Activated CD8-positive, alpha-beta T cell treated with anti-CD3 and anti-CD28 coated beads, Interleukin-2, amount 10 ng/mL, durations not matched to agents 7 days and 5 days (primary cell): ENCODE data around the gene NALCN. TPM values are rescaled to one million over a fixed set of nuclear protein-coding genes. Genes with fewer than 3 reads are reported as not detected.

ENCODE experiments used
- ATAC-seq: fragments of 150-1000 bp; cut with Tn5 transposase; one replicate; pipeline ENCODE4 v1.10.0; 2021; ENCODE audit warnings: moderate library complexity
- CTCF ChIA-PET: fragments of 350-600 bp; sonication (Branson Sonifier 250); formaldehyde crosslinking; loops from one replicate; lab custom pipeline; 2021; ENCODE audit warnings: antibody characterized with exemption; lab: Charles Lee
- POLR2A ChIA-PET: fragments of 350-600 bp; sonication (Branson Sonifier 250); formaldehyde crosslinking; loops from one replicate; lab custom pipeline; 2021; ENCODE audit warnings: antibody characterized with exemption; lab: Charles Lee
- DNase-seq: peaks from one replicate; pipeline ENCODE4 v3.0.0-alpha.2; 2020
- H3K27ac Mint-ChIP-seq: one replicate; pipeline ENCODE4 v1.8.0; 2021; ENCODE audit warnings: mild to moderate bottlenecking, mixed read lengths
- H3K27me3 Mint-ChIP-seq: one replicate; pipeline ENCODE4 v1.8.0; 2021; ENCODE audit warnings: low read depth, mixed read lengths
- H3K36me3 Mint-ChIP-seq: one replicate; pipeline ENCODE4 v1.8.0; 2021; ENCODE audit warnings: low read depth, mixed read lengths
- H3K4me1 Mint-ChIP-seq: one replicate; pipeline ENCODE4 v1.8.0; 2021; ENCODE audit warnings: low read depth, mixed read lengths
- H3K4me3 Mint-ChIP-seq: one replicate; pipeline ENCODE4 v1.8.0; 2021; ENCODE audit warnings: mild to moderate bottlenecking, mixed read lengths
- H3K9me3 Mint-ChIP-seq: one replicate; pipeline ENCODE4 v1.8.0; 2022; ENCODE audit warnings: mixed read lengths; ENCODE audit not compliant: insufficient read depth
- total RNA-seq, 2 experiments: library from RNA; stranded (reverse); gene quantifications; one replicate each; pipeline ENCODE4 v1.2.3, GENCODE V29; 2021

Gene NALCN
- total RNA-seq, 2 experiments from 2014 or later: not detected

DNA sequence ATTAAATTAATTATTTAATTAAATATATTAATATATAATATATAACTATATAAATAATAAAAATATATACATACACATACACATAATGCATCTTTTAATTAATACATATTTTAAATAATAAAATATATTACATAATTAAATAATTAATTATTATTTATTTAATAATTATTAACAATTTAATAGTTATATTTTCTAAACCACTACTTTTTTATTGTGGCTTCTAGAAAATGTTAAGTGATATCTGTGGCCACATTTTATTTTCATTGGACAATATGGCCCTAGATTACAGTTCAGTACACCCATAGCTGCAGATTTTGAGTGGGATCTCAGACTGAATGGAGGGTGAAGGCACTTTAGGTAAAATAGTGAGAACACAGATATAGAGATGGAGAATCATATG, 335.7 kb downstream of the NALCN start:
- POLR2A ChIA-PET: no interaction called here
- no peak for ATAC-seq
- CTCF ChIA-PET: no interaction called here
- Mint-ChIP-seq H3K4me1 (no peaks in the 10 kb centered on the region), H3K9me3 (no peaks in the 10 kb centered on the region), H3K27me3 (no peaks in the 10 kb centered on the region), H3K27ac (no peak overlapping the region), H3K4me3 (no peak overlapping the region), H3K36me3 (no peaks in the 10 kb centered on the region)
- no peak for DNase-seq

GRCh38 chr13:101065329-101065728, 351.0 kb downstream of the NALCN start:
- no peaks in the 10 kb centered on the region for H3K9me3 Mint-ChIP-seq
- H3K27me3 Mint-ChIP-seq: no peaks in the 10 kb centered on the region
- no peak overlapping the region for H3K27ac Mint-ChIP-seq
- CTCF ChIA-PET: no interaction called here
- H3K4me1 Mint-ChIP-seq: no peaks in the 10 kb centered on the region
- H3K36me3 Mint-ChIP-seq: no peaks in the 10 kb centered on the region
- DNase-seq: no peak
- H3K4me3 Mint-ChIP-seq: no peak overlapping the region
- no peak for ATAC-seq
- POLR2A ChIA-PET: no interaction called here

- ChIA-PET POLR2A (no interaction called here), CTCF (no interaction called here)
- no peaks in the 10 kb centered on the region for H3K4me1 Mint-ChIP-seq
- no peaks in the 10 kb centered on the region for H3K9me3 Mint-ChIP-seq
- DNase-seq (no peak), ATAC-seq (no peak)
- H3K27ac Mint-ChIP-seq: no peak overlapping the region
- no peaks in the 10 kb centered on the region for H3K36me3 Mint-ChIP-seq
- H3K4me3 Mint-ChIP-seq: no peak overlapping the region
- H3K27me3 Mint-ChIP-seq: peaks cover 13% of the 10 kb centered on the region
These were observed 356.5 kb downstream of the NALCN start for GRCh38 chr13:101059793-101060192.

GRCh38 chr13:101058841-101059240, 357.5 kb downstream of the NALCN start:
- H3K36me3 Mint-ChIP-seq: no peaks in the 10 kb centered on the region
- ChIA-PET POLR2A (no interaction called here), CTCF (no interaction called here)
- H3K27me3 Mint-ChIP-seq: peaks cover 13% of the 10 kb centered on the region
- no peak overlapping the region for H3K4me3 Mint-ChIP-seq
- no peak overlapping the region for H3K27ac Mint-ChIP-seq
- H3K9me3 Mint-ChIP-seq: no peaks in the 10 kb centered on the region
- H3K4me1 Mint-ChIP-seq: no peaks in the 10 kb centered on the region
- no peak for ATAC-seq
- no peak for DNase-seq

DNA sequence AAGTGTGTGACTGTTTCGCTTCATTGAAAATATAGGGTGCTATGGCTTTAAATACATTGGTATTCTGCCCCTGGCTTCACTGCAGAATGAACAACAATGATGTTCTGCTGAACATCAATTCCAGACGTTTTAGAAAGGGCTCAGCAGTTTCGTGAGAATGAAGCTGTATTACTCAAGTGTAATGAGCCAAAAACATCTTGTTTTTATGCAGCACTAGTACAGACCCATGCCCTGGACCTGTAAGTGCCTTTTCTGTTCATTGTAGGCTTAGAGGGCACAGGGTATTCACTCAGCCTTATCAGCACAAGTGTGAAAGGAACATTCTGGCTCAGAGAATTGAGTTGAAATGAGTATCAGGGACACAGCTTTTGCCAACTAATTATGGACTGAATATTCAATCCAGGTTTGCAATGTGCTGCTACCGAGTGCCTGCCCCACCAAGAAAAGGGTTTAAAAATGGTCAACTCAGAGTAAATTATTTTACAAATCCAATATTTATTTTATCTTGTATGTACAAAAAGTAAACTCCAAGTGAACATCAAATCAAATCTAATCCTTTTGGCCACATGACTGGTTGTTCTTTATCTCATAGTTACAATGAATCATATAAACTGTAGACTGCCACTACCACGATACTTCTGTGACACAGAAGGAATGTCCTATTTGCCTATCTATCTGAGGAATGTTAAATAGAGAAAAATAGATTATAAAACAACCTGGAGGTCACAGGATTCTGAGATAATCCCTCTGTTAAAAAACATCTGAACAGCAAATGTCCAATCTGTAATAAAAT, 362.8 kb downstream of the NALCN start:
- peaks cover 11% of the 10 kb centered on the region for H3K27me3 Mint-ChIP-seq
- H3K9me3 Mint-ChIP-seq: no peaks in the 10 kb centered on the region
- CTCF ChIA-PET: no interaction called here
- POLR2A ChIA-PET: no interaction called here
- ATAC-seq (no peak), DNase-seq (no peak)
- no peaks in the 10 kb centered on the region for H3K36me3 Mint-ChIP-seq
- H3K27ac Mint-ChIP-seq: no peak overlapping the region
- no peak overlapping the region for H3K4me3 Mint-ChIP-seq
- no peaks in the 10 kb centered on the region for H3K4me1 Mint-ChIP-seq

GRCh38 chr13:101049166-101049850, 367.0 kb downstream of the NALCN start:
- no peaks in the 10 kb centered on the region for H3K4me1 Mint-ChIP-seq
- no peak for ATAC-seq
- POLR2A ChIA-PET: no interaction called here
- H3K36me3 Mint-ChIP-seq: no peaks in the 10 kb centered on the region
- H3K9me3 Mint-ChIP-seq: no peaks in the 10 kb centered on the region
- no peaks in the 10 kb centered on the region for H3K27me3 Mint-ChIP-seq
- no peak overlapping the region for H3K4me3 Mint-ChIP-seq
- DNase-seq: no peak
- CTCF ChIA-PET: no interaction called here
- H3K27ac Mint-ChIP-seq: no peak overlapping the region

DNA sequence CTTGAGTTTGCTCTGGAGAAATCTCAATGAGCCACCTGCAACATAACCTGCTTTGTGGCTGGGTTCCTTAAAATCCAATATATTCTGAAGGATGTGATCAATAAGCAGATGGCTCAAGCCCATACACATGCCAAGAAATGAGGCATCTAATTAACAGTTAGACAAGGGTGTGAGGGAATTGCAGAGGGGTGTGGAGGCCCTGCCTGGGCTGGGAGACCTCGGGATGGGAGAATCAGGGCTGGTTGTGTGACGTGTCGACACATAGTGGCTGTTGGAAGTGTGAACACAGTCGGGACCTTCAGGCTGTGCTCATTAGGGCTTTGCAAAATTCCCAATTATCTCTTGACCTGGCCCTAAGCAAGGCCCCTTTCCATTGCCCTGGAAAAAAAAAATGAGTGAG, 379.8 kb downstream of the NALCN start:
- CTCF ChIA-PET: no interaction called here
- H3K4me1 Mint-ChIP-seq: no peaks in the 10 kb centered on the region
- ATAC-seq (no peak), DNase-seq (no peak)
- POLR2A ChIA-PET: no interaction called here
- no peaks in the 10 kb centered on the region for H3K36me3 Mint-ChIP-seq
- no peaks in the 10 kb centered on the region for H3K9me3 Mint-ChIP-seq
- no peak overlapping the region for H3K27ac Mint-ChIP-seq
- H3K4me3 Mint-ChIP-seq: no peak overlapping the region
- H3K27me3 Mint-ChIP-seq: no peaks in the 10 kb centered on the region

DNA sequence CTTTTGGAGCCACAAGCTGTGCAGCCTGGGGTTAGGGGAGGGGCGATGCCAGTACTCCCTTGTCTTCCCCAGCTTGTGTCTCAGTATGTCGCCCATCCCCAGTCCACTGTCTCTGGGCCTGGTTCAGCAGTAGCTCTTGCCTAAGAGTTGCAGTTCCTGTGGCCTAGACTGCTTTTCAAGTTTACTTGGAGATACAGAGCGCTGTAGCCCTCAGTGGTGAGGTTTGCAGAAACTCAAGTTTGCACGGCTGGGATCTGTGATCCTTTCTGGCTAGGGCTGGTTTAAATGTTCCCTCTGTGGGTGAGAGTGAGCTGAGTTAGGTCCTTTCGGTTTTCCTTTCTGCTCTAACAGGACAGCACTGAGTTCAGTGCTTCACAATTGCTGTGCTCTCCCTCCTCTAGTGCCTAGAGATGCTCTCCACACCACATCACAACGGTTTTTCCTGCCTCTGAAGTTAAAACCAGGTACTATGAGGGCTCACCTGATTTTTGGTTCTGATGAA, 381.1 kb downstream of the NALCN start:
- no peaks in the 10 kb centered on the region for H3K4me1 Mint-ChIP-seq
- H3K36me3 Mint-ChIP-seq: no peaks in the 10 kb centered on the region
- DNase-seq (no peak), ATAC-seq (no peak)
- no peaks in the 10 kb centered on the region for H3K9me3 Mint-ChIP-seq
- POLR2A ChIA-PET: no interaction called here
- CTCF ChIA-PET: no interaction called here
- H3K27ac Mint-ChIP-seq: no peak overlapping the region
- H3K4me3 Mint-ChIP-seq: no peak overlapping the region
- H3K27me3 Mint-ChIP-seq: peaks cover 3% of the 10 kb centered on the region

GRCh38 chr13:101026736-101027398, 389.4 kb downstream of the NALCN start:
- CTCF ChIA-PET: no interaction called here
- Mint-ChIP-seq H3K9me3 (no peaks in the 10 kb centered on the region), H3K27ac (no peak overlapping the region), H3K4me1 (no peaks in the 10 kb centered on the region), H3K4me3 (no peak overlapping the region), H3K27me3 (peaks cover 9% of the 10 kb centered on the region), H3K36me3 (no peaks in the 10 kb centered on the region)
- ATAC-seq (no peak), DNase-seq (no peak)
- POLR2A ChIA-PET: no interaction called here

DNA sequence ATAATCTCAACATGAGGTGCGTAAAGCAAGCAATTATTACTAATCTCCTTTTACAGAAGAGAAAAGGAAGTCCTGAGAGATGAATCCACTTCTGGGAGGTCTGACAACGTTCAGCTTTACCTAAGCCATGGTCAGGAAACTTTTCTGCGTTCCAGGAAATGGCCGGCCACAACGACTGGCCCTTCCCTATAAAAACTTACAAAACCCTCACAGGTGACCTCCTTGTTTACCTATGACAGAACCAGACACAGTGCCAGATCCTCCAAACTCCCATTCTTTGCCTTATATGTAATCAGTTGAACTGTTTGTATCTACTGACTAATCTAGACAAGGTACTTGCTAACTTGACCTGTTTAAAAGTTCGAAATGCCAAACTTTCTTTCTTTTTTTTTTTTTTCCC, 390.0 kb downstream of the NALCN start:
- H3K27me3 Mint-ChIP-seq: peaks cover 9% of the 10 kb centered on the region
- DNase-seq (no peak), ATAC-seq (no peak)
- H3K36me3 Mint-ChIP-seq: no peaks in the 10 kb centered on the region
- H3K4me1 Mint-ChIP-seq: no peaks in the 10 kb centered on the region
- no peak overlapping the region for H3K4me3 Mint-ChIP-seq
- ChIA-PET CTCF (no interaction called here), POLR2A (no interaction called here)
- H3K9me3 Mint-ChIP-seq: no peaks in the 10 kb centered on the region
- no peak overlapping the region for H3K27ac Mint-ChIP-seq

- no peaks in the 10 kb centered on the region for H3K4me1 Mint-ChIP-seq
- no peaks in the 10 kb centered on the region for H3K36me3 Mint-ChIP-seq
- POLR2A ChIA-PET: no interaction called here
- H3K9me3 Mint-ChIP-seq: no peaks in the 10 kb centered on the region
- H3K27ac Mint-ChIP-seq: no peak overlapping the region
- peaks cover 7% of the 10 kb centered on the region for H3K27me3 Mint-ChIP-seq
- no peak overlapping the region for H3K4me3 Mint-ChIP-seq
- DNase-seq (no peak), ATAC-seq (no peak)
- CTCF ChIA-PET: no interaction called here
These were observed 390.4 kb downstream of the NALCN start for GRCh38 chr13:101025925-101026324.

- no peak overlapping the region for H3K4me3 Mint-ChIP-seq
These were observed 390.8 kb downstream of the NALCN start for GRCh38 chr13:101025519-101025918.

More at GRCh38 chr13:101025519-101025918, 390.8 kb downstream of the NALCN start:
- H3K27me3 Mint-ChIP-seq: peaks cover 6% of the 10 kb centered on the region
- H3K27ac Mint-ChIP-seq: no peak overlapping the region
- CTCF ChIA-PET: no interaction called here
- H3K9me3 Mint-ChIP-seq: no peaks in the 10 kb centered on the region
- H3K4me1 Mint-ChIP-seq: no peaks in the 10 kb centered on the region
- DNase-seq (no peak), ATAC-seq (no peak)
- H3K36me3 Mint-ChIP-seq: no peaks in the 10 kb centered on the region
- POLR2A ChIA-PET: no interaction called here
